Activated CD4-positive, alpha-beta T cell treated with anti-CD3 and anti-CD28 coated beads for 4 hours (primary cell): ENCODE results near the gene HK1.
A peak's percentile ranks its signal among the peaks of the same experiment; 100 is the strongest.
"Not testable (repeated sequence)": the region's sequence is repeated elsewhere in the genome, so short reads cannot be mapped to it uniquely, and the experiment has no call there.

Experiments
- DNase-seq, 2 donors: peaks; one replicate each; pipeline ENCODE4 v3.0.0-alpha.2; 2020

The HK1 gene

GRCh38 chr10:69329721-69330178 is 51.5 kb downstream of the HK1 start:
- no peak for DNase-seq

GRCh38 chr10:69331161-69331560 is 52.9 kb downstream of the HK1 start:
- no peak for DNase-seq

GRCh38 chr10:69332278-69333010 is 54.1 kb downstream of the HK1 start:
- no peak for DNase-seq

GRCh38 chr10:69333205-69333604 is 54.9 kb downstream of the HK1 start:
- no peak for DNase-seq

GRCh38 chr10:69333865-69334301 is 55.6 kb downstream of the HK1 start:
- not testable (repeated sequence) for DNase-seq

GRCh38 chr10:69334302-69335062 is 56.2 kb downstream of the HK1 start:
- no peak for DNase-seq

- peak in 1 of 2 donors; percentile 27 for DNase-seq
Measured at GRCh38 chr10:69335063-69335587, 56.8 kb downstream of the HK1 start.

GRCh38 chr10:69335613-69336012 is 57.3 kb downstream of the HK1 start:
- DNase-seq, result no peak

GRCh38 chr10:69336952-69337295 is 58.6 kb downstream of the HK1 start:
- DNase-seq, result no peak

GRCh38 chr10:69337296-69338132 is 59.2 kb downstream of the HK1 start:
- no peak for DNase-seq

GRCh38 chr10:69338133-69338456 is 59.8 kb downstream of the HK1 start:
- DNase-seq, result no peak

- DNase-seq, result no peak
Measured at GRCh38 chr10:69338547-69339450, 60.5 kb downstream of the HK1 start.

- no peak for DNase-seq
Measured at GRCh38 chr10:69340695-69341094, 62.4 kb downstream of the HK1 start.

GRCh38 chr10:69343905-69344304 is 65.6 kb downstream of the HK1 start:
- no peak for DNase-seq

GRCh38 chr10:69344591-69345252 is 66.4 kb downstream of the HK1 start:
- no peak for DNase-seq

GRCh38 chr10:69345402-69345801 is 67.1 kb downstream of the HK1 start:
- no peak for DNase-seq

GRCh38 chr10:69345890-69346474 is 67.7 kb downstream of the HK1 start:
- DNase-seq, result no peak

- no peak for DNase-seq
Measured at GRCh38 chr10:69346776-69347175, 68.5 kb downstream of the HK1 start.

- DNase-seq, result no peak
Measured at GRCh38 chr10:69348816-69349541, 70.7 kb downstream of the HK1 start.

- DNase-seq, result no peak
Measured at GRCh38 chr10:69349542-69349888, 71.2 kb downstream of the HK1 start.

GRCh38 chr10:69351589-69351988 is 73.3 kb downstream of the HK1 start:
- no peak for DNase-seq
